AML-193 (cell line): ENCODE results near the gene FAM186B.
"Not testable (repeated sequence)": the region's sequence is repeated elsewhere in the genome, so short reads cannot be mapped to it uniquely, and the experiment has no call there.

Source experiments
- DNase-seq, 2 experiments: peaks; one replicate each; lab custom pipeline; 2025; lab: John Stamatoyannopoulos, UW

Gene FAM186B

DNA sequence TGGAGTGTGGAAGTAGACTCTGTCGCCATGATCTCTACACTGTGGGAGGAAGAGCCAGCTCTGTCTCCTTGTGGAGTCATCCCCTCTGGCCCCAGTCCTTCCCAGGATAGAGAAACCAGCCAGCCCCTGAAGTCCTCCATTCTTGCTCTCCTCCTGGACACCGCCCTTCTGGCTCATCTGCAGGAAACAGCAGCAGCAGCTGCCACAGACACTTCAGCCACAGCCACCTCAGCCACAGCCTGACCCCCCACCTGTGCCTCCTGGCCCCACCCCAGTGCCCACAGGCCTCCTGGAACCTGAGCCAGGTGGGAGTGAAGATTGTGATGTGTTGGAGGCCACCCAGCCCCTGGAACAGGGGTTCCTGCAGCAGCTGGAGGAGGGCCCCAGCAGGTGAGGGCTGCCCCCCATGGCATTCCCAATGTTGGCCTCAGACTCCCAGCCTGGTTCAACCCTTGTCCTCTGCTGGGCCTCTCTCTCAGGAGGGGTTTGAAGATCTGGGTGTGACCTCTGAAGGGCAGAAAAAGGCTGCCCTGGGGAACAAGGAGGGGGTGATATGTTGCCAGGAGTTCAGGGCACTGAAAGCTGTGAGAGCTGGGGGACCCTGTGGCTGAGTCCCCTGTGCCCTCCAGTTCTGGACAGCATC, 28.4 kb upstream of the FAM186B start:
- DNase-seq = no peak

GRCh38 chr12:49632986-49633702, 27.7 kb upstream of the FAM186B start:
- DNase-seq = no peak

GRCh38 chr12:49632401-49632800, 27.0 kb upstream of the FAM186B start:
- DNase-seq = no peak

DNA sequence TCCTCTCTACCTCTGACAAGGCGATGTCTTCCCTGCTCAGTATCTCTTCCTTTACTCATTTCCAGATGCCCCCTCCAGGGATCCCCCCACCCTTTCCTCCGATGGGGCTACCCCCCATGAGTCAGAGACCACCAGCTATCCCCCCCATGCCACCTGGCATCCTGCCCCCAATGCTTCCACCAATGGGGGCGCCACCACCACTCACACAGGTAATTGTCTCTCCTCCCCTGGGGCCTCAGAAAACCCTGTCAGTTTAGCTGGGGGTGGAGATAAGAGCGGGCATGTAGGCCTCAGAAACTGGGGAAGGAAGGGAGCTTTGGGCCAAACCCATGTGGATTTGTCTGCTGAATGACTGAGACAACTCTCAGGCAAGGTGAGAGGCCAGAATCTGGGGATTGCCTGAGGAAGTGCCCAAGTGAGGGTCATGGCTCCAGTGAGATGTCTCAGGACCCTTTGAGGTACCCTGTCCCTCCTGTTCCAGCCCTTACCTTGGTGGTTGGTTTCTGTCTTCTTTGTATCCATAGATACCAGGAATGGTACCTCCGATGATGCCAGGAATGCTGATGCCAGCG, 26.0 kb upstream of the FAM186B start:
- DNase-seq = no peak

DNA sequence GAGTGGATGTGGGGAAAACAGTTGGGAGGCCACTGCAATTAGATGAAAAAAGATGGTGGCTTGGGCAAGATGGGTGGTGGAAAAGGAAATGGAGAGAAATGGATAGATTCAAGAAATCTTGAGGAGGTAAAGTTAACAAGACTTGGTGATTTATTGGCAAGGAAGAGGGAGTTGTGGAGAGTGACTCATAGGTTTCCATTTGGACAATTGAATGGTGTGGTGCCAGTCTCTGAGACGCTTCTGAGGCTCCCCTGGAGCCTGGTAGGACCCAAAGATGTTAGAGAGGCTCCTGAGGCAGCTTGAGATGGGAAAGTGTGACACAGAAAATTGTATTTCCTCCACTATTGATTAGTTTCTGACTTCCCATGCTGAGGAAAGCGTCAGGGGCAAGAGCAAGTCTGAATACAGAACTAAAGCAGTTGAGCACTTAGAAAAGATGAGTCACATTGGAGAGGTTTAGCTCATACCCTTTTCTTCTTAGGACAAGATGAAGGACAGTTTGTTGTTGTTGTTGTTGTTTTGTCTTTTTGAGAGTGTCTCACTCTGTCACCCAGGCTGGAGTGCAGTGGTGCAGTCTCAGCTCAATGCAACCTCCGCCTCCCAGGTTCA, 22.4 kb upstream of the FAM186B start:
- no peak for DNase-seq

GRCh38 chr12:49626836-49627235, 21.4 kb upstream of the FAM186B start:
- DNase-seq = no peak

- peak in 1 of 2 experiments; percentile 5 for DNase-seq
Measured at GRCh38 chr12:49626169-49626835, 20.9 kb upstream of the FAM186B start.

GRCh38 chr12:49624921-49625577, 19.6 kb upstream of the FAM186B start:
- DNase-seq = no peak

DNA sequence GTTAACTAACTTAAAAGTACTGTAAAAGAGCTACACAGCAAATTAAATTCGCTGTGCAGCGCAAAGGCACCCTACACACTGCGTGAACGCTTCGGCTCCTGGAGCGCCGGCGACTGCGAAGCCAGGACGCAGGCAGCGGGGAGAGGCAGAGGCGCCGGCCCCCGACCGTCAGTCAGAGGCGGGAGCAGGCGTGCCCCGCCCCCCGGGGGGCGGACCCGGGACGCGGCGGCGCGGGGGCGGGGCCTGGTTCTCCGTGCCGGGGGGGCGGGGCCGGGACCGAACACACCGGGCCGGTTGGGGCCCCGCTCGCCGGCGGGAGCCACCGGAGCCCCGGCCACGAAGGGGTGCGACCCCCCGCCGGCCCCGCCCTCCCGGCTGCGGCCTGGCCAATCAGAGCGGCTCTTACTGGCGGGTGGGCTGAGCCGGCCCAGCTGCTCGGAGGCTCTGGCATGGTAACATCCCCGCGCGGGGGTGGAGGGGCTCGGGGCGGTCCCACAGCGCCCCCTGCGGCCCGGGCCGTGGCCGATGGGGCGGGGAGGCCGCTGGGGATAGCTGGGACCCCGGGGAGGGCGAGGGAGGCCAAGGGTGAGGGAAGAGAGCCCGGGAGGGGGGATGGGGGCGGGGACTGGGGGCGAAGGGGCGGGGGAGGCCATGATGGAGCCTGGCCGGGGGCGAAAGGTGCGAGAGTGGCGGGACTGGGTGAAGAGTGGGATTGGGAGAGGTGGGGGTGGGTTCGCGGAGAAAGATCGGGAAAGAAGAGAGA, 17.9 kb upstream of the FAM186B start, which contains the start of gene PRPF40B:
Gene PRPF40B, plus strand, starts transcription at position 420 of the 763 bp plus-strand sequence. Its CDS starts 30 bp downstream, at position 450.
- DNase-seq = peak; percentile 59 to 67

GRCh38 chr12:49622501-49623141, 17.2 kb upstream of the FAM186B start:
- no peak for DNase-seq

- no peak for DNase-seq
Measured at GRCh38 chr12:49621651-49622500, 16.4 kb upstream of the FAM186B start.

- DNase-seq = no peak
Measured at GRCh38 chr12:49619286-49619685, 13.8 kb upstream of the FAM186B start.

DNA sequence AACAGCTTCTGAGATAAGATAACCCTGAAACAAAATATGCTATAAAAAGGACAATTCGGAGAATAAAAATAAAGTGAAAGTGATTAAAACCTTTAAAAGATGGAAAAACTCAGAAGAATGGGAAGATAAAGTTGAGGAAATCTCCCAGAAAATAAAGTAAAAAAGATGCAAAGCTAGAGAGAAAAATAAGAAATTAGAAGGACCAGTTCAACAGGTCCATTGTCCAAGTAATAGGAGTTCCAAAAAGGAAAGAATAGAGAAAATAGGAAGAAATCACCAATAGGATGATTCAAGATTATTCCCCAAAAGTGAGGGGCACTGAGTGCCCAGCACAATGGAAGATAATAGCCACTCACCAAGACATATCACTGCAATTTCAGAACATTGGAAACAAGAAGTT, 13.1 kb upstream of the FAM186B start:
- DNase-seq = no peak

GRCh38 chr12:49616533-49617219, 11.2 kb upstream of the FAM186B start:
- no peak for DNase-seq

DNA sequence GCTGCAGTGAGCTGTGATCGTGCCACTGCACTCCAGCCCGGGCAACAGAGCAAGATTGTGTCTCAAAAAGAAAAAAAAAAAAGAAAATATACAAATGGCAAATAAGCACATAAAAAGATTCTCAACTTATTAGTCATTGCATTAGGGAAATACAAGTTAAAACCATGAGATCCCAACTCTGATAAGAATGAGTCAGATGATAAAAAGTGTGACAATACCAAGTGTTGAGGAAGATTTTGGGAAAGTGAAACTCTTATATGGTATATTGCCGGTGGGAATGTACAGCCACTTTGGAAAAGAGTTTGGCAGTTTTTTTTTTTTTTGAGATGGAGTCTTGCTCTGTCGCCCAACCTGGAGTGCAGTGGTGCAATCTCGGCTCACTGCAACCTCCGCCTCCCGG, 10.3 kb upstream of the FAM186B start:
- no peak for DNase-seq

GRCh38 chr12:49612210-49612609, 6.8 kb upstream of the FAM186B start:
- DNase-seq = no peak

GRCh38 chr12:49610785-49611184, 5.3 kb upstream of the FAM186B start:
- DNase-seq = not testable (repeated sequence)

- peak; percentile 8 to 15 for DNase-seq
Measured at GRCh38 chr12:49609875-49610154, 4.4 kb upstream of the FAM186B start.
